Measurements from ENCODE around the gene ASB10. TPM values are rescaled to one million over a fixed set of nuclear protein-coding genes. Genes with fewer than 3 reads are reported as not detected.

Gene ASB10
- total and polyA plus RNA-seq, 2 experiments from 2014 or later = not detected

GRCh38 chr7:151192002-151192539 is 5.0 kb upstream of the ASB10 start (continued):
- no peak for TF ChIP-seq ETS1 (IDR thresholded peaks at IDR 0.05)
- TF ChIP-seq ZNF331 (CRISPR knock-in tag; IDR thresholded peaks at IDR 0.05; ENCODE audit: low read depth) = no peak
- TF ChIP-seq ZNF462 (CRISPR knock-in tag; IDR thresholded peaks at IDR 0.05) = no peak
- TF ChIP-seq POLR2AphosphoS5 (IDR thresholded peaks at IDR 0.05; ENCODE audit: low read depth) = no peak

GRCh38 chr7:151191544-151191943 is 4.5 kb upstream of the ASB10 start:
- Histone ChIP-seq H2AFZ (no peak overlapping the region), H3K9me2 (ENCODE audit: insufficient read depth) (no peaks in the 10 kb centered on the region), H3K4me1 (ENCODE audit: insufficient read depth) (peaks cover 2% of the 10 kb centered on the region; the same call in 1 of the 2 replicates), H3K27ac (ENCODE audit: low read depth) (no peak overlapping the region), H4K20me1 (replicated peaks; ENCODE audit: insufficient read depth) (no peaks in the 10 kb centered on the region), H3K36me3 (ENCODE audit: insufficient read depth) (no peaks in the 10 kb centered on the region), H3F3A (replicated peaks; ENCODE audit: low read depth) (no peaks in the 10 kb centered on the region), H3K79me2 (replicated peaks; ENCODE audit: insufficient read depth) (no peaks in the 10 kb centered on the region), H3K27me3 (ENCODE audit: insufficient read depth) (no peaks in the 10 kb centered on the region), H3K4me2 (no peak overlapping the region), H3K4me3 (no peak overlapping the region)
- Mint-ChIP-seq H3K27ac (no peak overlapping the region), H3K27me3 (ENCODE audit: insufficient read depth, low read depth, poor library complexity) (peaks cover 3% of the 10 kb centered on the region), H3K36me3 (ENCODE audit: low read depth) (no peaks in the 10 kb centered on the region), H3K4me3 (no peak overlapping the region), H3K9me3 (no peaks in the 10 kb centered on the region), H3K4me1 (no peaks in the 10 kb centered on the region)
- TF ChIP-seq STAT1 (IDR thresholded peaks at IDR 0.05; ENCODE audit: unreplicated experiment) (no peak), REST (IDR thresholded peaks at IDR 0.05; ENCODE audit: unreplicated experiment) (no peak), CTCF (conservative IDR thresholded peaks at IDR 0.05; ENCODE audit: low read depth in 2 of 2) (0 out of 4 replicates have a peak, but pooled peaks of 1 of the 2 experiments have one; percentile 7), ZNF114 (CRISPR knock-in tag; IDR thresholded peaks at IDR 0.05) (no peak), ETS1 (IDR thresholded peaks at IDR 0.05) (no peak), ZNF331 (CRISPR knock-in tag; IDR thresholded peaks at IDR 0.05; ENCODE audit: low read depth) (no peak)
- DNase-seq (ENCODE audit: low spot score) = no peak
- ATAC-seq = peak; percentile 10; the same call in 1 of the 3 replicates
